NB4 (cell line): ENCODE results near the gene COX17.

Experiments
- CTCF ChIP-seq: IDR thresholded peaks from one replicate; pipeline ENCODE4 v1.5.1; 2012; ENCODE audit warnings: low read depth, low read length
- POLR2A ChIP-seq: IDR thresholded peaks from 2 replicates; pipeline ENCODE4 v1.6.1; 2011; ENCODE audit warnings: mild to moderate bottlenecking; ENCODE audit not compliant: insufficient read length; ENCODE audit errors: extremely low read depth

- TF ChIP-seq CTCF (no peak), POLR2A (no peak)
These were observed 3.3 kb downstream of the COX17 start for GRCh38 chr3:119673875-119674274.
